Ovary (tissue), 3 donors: Measurements from ENCODE around the gene PRODH.
"Not testable (repeated sequence)": the region's sequence is repeated elsewhere in the genome, so short reads cannot be mapped to it uniquely, and the experiment has no call there.

Source experiments
- CTCF ChIP-seq, 3 donors: fragments of 450-650 bp in 2 of 3; fragments of 200-600 bp in 1 of 3; IDR thresholded peaks; one replicate each; pipeline versions ENCODE4 v1.5.1 to v1.8.0; 2016 to 2022; ENCODE audit warnings: antibody characterized with exemption in 3 of 3, mild to moderate bottlenecking in 1 of 3
- POLR2A ChIP-seq: fragments of 450-650 bp; IDR thresholded peaks from one replicate; pipeline ENCODE4 v1.6.1; 2017; ENCODE audit warnings: antibody characterized with exemption, mild to moderate bottlenecking, moderate library complexity
- donor health status: DM: no; HTN: no; CAD: no.

GRCh38 chr22:18958738-18959137 is 22.6 kb upstream of the PRODH start:
- TF ChIP-seq CTCF (IDR thresholded peaks at IDR 0.05); POLR2A: not testable (repeated sequence)
